Putamen (tissue), 1 donor: ENCODE data around the gene ZNF618.

ENCODE experiments used
- DNase-seq: peaks from one replicate; pipeline ENCODE4 v3.0.0-alpha.2; 2016; ENCODE audit warnings: low spot score

Gene ZNF618

DNA sequence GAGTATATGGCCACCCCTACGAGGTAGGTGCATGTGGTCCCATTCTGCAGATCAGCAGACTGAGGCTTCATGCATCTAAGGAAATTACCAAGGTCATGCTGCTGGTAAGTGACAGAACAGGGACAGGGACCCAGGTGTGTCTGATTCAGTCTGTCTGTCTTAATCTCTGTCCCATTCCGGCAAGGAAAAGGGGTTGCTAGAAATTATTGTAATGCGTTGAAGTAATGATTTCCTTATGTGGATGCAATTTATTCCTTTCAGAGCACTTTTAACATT, 125.2 kb downstream of the ZNF618 start:
- DNase-seq, result no peak

DNA sequence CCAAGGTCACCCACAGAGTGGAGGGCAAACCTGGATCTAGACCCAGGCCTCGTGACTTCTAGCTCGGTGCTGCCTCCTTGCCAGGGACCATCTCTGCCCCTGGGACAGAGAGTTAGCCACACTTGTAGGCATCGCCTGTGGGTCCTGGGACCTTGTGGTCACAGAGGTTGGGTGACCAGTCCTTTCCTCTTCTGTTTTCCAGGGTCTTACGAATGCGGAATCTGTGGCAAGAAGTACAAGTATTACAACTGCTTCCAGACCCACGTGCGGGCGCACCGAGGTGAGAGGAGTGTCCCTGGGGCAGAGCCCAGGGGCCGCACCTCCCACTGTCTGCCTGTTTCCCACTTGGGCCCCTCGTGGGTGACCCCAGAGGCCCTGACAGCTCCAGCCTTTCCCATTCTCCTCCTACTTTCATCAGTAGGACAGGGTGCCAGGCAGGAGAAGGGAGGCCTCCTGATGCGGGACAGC, 125.7 kb downstream of the ZNF618 start:
- no peak for DNase-seq

DNA sequence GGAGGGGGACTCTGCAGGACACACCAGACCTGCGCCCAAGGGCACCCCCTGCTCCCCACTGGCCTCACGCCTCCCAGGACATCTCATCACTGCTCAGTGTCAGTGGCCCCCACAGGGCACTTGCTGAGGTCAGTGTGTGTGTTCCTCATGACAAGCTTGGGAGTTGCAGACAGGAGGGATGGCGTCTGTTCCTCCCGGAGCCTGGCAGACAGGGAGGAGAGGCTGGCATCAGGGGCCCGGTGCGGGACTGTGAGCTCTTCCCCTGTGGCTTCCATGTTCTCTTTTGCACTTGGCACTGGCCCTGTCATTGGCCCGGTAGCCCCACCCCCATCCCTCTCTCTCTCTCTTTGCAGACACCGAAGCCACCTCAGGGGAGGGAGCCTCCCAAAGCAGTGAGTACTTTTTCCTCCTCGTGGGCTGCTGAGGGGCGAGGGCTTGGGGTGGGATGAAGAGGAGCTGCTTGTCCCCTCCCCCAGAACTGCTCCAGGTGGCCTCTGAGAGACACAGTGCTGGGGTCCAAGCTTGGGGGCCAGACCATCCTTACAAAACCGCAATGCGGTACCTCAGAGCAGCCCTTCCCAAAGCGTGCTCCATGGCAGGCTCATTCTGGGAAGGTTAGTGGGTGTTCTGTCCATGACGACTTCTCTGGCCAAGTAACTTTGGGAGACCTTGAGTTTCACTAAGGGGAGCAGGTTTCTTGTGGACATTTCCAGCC, 126.3 kb downstream of the ZNF618 start:
- DNase-seq, result no peak

DNA sequence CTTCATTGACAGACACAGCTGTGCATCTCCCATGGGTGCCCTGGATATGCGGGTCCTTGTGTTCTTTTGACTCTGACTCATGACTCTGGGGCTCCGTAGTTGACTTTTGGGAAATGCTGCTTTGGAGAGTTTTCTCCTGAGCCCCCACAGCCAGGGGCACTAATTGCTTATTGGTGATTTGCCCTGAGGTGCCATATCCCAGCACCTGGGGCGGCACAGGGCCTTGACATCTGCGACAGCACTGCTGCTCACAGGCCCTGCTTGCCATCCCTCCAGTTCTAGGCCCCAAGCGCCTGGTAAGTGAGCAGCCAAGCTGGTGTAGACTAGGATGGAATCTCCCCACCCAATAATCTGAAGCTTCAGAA, 126.9 kb downstream of the ZNF618 start:
- DNase-seq, result no peak

GRCh38 chr9:114003351-114003750, 127.2 kb downstream of the ZNF618 start:
- DNase-seq, result no peak

GRCh38 chr9:114003758-114004157, 127.6 kb downstream of the ZNF618 start:
- DNase-seq, result no peak

GRCh38 chr9:114004221-114004716, 128.2 kb downstream of the ZNF618 start:
- DNase-seq, result peak; percentile 61

GRCh38 chr9:114005371-114006154, 129.5 kb downstream of the ZNF618 start:
- DNase-seq, result no peak

GRCh38 chr9:114006155-114006550, 130.0 kb downstream of the ZNF618 start:
- no peak for DNase-seq

GRCh38 chr9:114006931-114007691, 131.0 kb downstream of the ZNF618 start:
- DNase-seq, result no peak

DNA sequence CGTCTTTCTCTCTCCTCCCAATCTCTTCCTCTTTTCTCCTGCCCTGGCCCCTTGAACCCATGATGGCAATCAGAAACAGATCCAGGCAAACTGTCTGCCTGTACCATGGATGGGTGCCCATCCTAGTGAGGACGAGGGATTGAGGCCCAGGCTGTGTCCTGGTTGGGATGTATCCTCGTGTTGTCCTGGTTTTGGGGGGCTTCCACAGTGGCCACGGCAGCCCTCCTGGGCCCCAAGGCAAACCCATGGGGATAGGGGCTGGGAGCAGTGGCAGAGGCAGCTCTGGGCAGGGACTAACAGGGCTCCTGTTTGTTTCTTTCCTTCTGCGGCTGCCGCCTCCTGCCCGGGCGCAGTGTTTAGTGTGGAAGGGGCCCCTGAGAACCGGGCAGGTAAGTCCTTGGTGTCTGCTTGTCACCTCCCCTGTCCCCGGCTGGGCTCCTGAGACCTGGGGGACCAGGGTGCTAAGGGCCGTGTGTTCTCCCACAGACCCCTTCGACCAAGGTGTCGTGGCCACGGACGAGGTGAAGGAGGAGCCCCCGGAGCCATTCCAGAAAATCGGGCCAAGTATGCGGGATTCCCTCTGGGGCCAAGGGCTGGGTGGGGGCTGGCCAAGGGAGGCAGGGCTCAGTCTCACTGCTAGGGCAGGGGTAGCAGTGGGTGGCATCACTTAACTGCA, 132.0 kb downstream of the ZNF618 start:
- no peak for DNase-seq

DNA sequence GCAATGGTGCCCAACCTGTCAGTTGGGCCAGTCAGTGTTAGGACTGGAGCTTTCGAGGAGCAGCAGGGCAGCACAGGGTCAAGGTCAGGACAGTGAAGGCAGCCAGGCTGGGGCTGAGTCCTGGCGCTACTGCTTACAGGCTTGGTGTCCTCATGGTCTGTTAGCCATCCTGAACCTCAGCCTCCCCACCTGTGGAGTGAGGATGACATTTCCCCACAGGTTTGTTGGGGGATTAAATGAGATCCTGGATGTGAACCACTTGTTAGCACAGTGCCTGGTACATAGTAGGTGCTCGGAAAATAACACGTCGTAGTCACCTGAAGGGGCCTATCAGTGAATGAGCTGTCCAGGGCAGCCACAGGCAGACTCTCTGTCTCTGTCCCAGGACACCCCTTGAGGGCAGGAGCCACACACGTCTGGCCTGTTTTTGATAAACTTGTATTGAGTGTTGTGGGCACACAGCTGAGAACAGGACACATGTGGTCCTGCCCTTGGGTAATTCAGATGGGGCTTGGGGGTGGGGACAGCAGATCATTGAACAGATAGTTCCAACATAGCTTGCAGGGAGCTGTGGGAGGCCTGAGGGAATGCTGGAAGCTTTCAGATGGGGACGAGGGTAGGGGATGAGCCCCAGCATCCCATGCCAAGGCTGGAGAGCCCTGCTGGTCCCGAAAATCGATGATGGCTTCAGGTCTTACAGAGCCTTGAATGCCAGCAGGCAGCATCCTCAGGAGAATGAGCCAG, 132.7 kb downstream of the ZNF618 start:
- DNase-seq, result no peak

GRCh38 chr9:114011313-114011712, 135.2 kb downstream of the ZNF618 start:
- DNase-seq, result no peak

DNA sequence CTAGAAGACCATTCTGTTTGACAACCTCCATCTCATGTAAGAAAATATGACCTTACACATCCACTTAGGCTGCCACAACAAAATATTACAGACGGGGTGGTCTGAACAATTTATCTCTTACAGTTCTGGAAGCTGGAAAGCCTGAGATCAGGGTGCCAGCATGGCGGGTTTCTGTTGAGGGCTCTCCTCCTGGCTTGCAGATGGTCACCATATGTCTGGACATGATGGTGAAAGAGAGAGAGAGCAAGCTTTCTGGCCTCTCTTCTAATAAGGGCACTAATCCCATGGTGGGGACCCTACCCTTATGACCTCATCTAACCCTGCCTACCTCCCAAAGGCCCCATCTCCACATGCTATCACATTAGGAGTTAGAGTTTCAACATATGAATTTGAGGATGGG, 136.0 kb downstream of the ZNF618 start:
- no peak for DNase-seq

- no peak for DNase-seq
Measured at GRCh38 chr9:114014044-114014443, 137.9 kb downstream of the ZNF618 start.

- no peak for DNase-seq
Measured at GRCh38 chr9:114015607-114016006, 139.5 kb downstream of the ZNF618 start.

GRCh38 chr9:114016101-114016500, 140.0 kb downstream of the ZNF618 start:
- DNase-seq, result no peak

- DNase-seq, result no peak
Measured at GRCh38 chr9:114016629-114017423, 140.7 kb downstream of the ZNF618 start.

DNA sequence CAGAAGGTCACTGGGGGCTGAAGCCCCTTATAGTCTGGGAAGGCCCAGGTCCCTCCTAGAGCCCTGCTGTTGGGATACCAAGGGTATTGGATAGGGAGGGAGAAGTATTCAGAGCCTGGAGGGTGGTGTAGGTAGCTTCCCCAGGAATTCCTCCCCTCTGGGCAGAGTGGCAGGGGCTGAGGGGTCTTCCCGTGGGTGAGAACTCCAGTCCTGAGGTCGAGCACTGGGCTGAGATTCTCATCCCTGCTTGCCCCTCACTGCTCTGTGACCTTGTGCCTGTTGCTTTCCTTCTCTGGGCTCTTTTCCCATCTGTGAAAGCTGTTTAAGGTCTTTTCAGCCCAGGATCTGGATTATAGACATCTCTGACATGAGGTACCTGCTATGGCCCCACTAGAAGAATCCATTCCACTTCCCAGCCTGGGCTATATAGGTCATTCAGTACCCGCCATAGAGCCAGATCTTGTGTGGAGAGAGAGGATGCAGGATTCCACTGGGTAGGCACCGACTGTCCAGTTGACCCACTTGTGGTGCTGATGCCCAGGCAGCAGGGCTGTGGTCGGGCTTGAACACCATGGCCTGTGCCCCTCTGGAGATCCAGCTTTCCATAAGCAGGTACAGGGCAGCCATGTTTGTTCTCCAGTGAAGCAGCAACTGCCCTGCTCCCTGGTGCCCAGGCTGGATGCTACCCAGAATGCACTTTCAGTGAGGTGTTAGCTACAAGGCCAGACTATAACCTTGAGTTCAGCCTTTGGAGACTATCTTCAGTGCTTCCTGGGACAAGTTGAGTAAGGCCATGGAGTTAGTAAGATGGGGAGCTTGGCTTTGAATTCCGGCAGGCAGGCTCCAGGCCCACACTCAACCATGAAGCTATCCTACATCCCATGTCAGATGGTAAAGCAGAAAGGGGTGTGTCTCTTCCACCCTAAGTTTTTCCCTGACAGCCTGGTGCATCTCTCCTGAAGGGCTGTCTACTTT, 141.9 kb downstream of the ZNF618 start:
- no peak for DNase-seq
